BE2C (cell line): ENCODE data around the gene ULK4.

Experiments used
- DNase-seq: peaks from one replicate; pipeline ENCODE4 v3.0.0-alpha.2; 2020
- H3K27me3 ChIP-seq: fragments of 250-450 bp; sonication (Bioruptor Pico); 2 replicates; pipeline ENCODE4 v1.5.1; 2020; ENCODE audit warnings: mild to moderate bottlenecking
- H3K36me3 ChIP-seq: fragments of 250-450 bp; sonication (Bioruptor Pico); 2 replicates; pipeline ENCODE4 v1.5.1; 2020; ENCODE audit warnings: mild to moderate bottlenecking
- H3K4me1 ChIP-seq: fragments of 250-450 bp; sonication (Bioruptor Pico); 2 replicates; pipeline ENCODE4 v1.5.1; 2020
- H3K4me3 ChIP-seq: 2 replicates; pipeline ENCODE4 v1.5.1; 2011; ENCODE audit warnings: low read depth, low read length
- H3K9me3 ChIP-seq: fragments of 250-450 bp; sonication (Bioruptor Pico); 2 replicates; pipeline ENCODE4 v1.5.1; 2020
- CTCF ChIP-seq: IDR thresholded peaks from 2 replicates; pipeline ENCODE4 v1.5.1; 2012; ENCODE audit warnings: mild to moderate bottlenecking, low read depth, low read length

The ULK4 gene

GRCh38 chr3:41274944-41275668 is 686.8 kb downstream of the ULK4 start:
- no peak for TF ChIP-seq CTCF
- H3K36me3 ChIP-seq: no peaks in the 10 kb centered on the region
- H3K27me3 ChIP-seq: no peaks in the 10 kb centered on the region
- H3K9me3 ChIP-seq: no peaks in the 10 kb centered on the region
- no peak overlapping the region for H3K4me3 ChIP-seq
- DNase-seq: no peak
- no peaks in the 10 kb centered on the region for H3K4me1 ChIP-seq

GRCh38 chr3:41272667-41273066 is 689.2 kb downstream of the ULK4 start:
- Histone ChIP-seq H3K4me3 (no peak overlapping the region), H3K36me3 (no peaks in the 10 kb centered on the region), H3K9me3 (no peaks in the 10 kb centered on the region), H3K27me3 (no peaks in the 10 kb centered on the region), H3K4me1 (no peaks in the 10 kb centered on the region)
- no peak for TF ChIP-seq CTCF
- DNase-seq: no peak

DNA sequence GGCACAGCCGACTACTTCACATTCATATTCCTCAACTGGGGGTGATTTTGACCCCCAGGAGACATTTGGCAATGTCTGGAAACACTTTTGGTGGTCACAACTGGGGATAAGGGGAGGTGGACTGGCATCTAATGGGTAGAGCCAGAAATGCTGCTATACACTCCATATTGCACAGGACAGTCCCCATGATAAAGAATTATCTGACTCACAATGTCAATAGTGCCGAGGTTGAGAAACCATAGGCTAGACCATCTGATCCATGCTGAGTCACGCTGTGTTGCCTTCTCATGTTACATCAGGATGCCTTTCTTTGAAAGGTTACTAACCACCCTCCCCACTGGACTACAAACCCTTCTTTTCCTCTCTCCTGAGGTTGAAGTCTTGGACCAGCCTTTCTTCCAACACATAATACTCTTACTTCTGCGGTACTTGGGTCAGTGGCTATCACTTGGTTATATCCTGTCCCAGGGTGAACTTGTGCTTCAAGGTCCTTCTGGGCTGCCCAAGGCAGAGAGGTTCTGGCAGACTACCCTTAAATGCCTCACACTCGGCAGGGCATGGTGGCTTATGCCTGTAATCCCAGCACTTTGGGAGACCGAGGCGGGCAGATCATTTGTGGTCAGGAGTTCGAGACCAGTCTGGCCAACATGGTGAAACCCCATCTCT is 693.8 kb downstream of the ULK4 start:
- DNase-seq: no peak
- no peak for TF ChIP-seq CTCF
- no peaks in the 10 kb centered on the region for H3K27me3 ChIP-seq
- H3K4me3 ChIP-seq: no peak overlapping the region
- no peaks in the 10 kb centered on the region for H3K9me3 ChIP-seq
- no peaks in the 10 kb centered on the region for H3K36me3 ChIP-seq
- no peaks in the 10 kb centered on the region for H3K4me1 ChIP-seq

- Histone ChIP-seq H3K36me3 (no peaks in the 10 kb centered on the region), H3K9me3 (no peaks in the 10 kb centered on the region), H3K4me1 (no peaks in the 10 kb centered on the region), H3K4me3 (no peak overlapping the region), H3K27me3 (no peaks in the 10 kb centered on the region)
- DNase-seq: no peak
- TF ChIP-seq CTCF: no peak
Measured at GRCh38 chr3:41265823-41266273, 696.1 kb downstream of the ULK4 start.

GRCh38 chr3:41265011-41265545 is 696.8 kb downstream of the ULK4 start:
- DNase-seq: no peak
- Histone ChIP-seq H3K36me3 (no peaks in the 10 kb centered on the region), H3K27me3 (no peaks in the 10 kb centered on the region), H3K9me3 (no peaks in the 10 kb centered on the region), H3K4me1 (no peaks in the 10 kb centered on the region), H3K4me3 (no peak overlapping the region)
- no peak for TF ChIP-seq CTCF

GRCh38 chr3:41260063-41260450 is 701.8 kb downstream of the ULK4 start:
- H3K4me3 ChIP-seq: no peak overlapping the region
- no peak for TF ChIP-seq CTCF
- no peaks in the 10 kb centered on the region for H3K4me1 ChIP-seq
- H3K9me3 ChIP-seq: no peaks in the 10 kb centered on the region
- H3K36me3 ChIP-seq: no peaks in the 10 kb centered on the region
- no peaks in the 10 kb centered on the region for H3K27me3 ChIP-seq
- DNase-seq: no peak
